Activated CD8-positive, alpha-beta T cell treated with anti-CD3 and anti-CD28 coated beads, Interleukin-2, amount 10 ng/mL, durations not matched to agents 7 days and 5 days (primary cell): ENCODE measurements around the gene INVS. TPM values are rescaled to one million over a fixed set of nuclear protein-coding genes. Genes with fewer than 3 reads are reported as not detected.

Experiments used
- ATAC-seq: fragments of 150-1000 bp; cut with Tn5 transposase; one replicate; pipeline ENCODE4 v1.10.0; 2021; ENCODE audit warnings: moderate library complexity
- CTCF ChIA-PET: fragments of 350-600 bp; sonication (Branson Sonifier 250); formaldehyde crosslinking; loops from one replicate; lab custom pipeline; 2021; ENCODE audit warnings: antibody characterized with exemption; lab: Charles Lee
- POLR2A ChIA-PET: fragments of 350-600 bp; sonication (Branson Sonifier 250); formaldehyde crosslinking; loops from one replicate; lab custom pipeline; 2021; ENCODE audit warnings: antibody characterized with exemption; lab: Charles Lee
- DNase-seq: peaks from one replicate; pipeline ENCODE4 v3.0.0-alpha.2; 2020
- H3K27ac Mint-ChIP-seq: one replicate; pipeline ENCODE4 v1.8.0; 2021; ENCODE audit warnings: mild to moderate bottlenecking, mixed read lengths
- H3K27me3 Mint-ChIP-seq: one replicate; pipeline ENCODE4 v1.8.0; 2021; ENCODE audit warnings: low read depth, mixed read lengths
- H3K36me3 Mint-ChIP-seq: one replicate; pipeline ENCODE4 v1.8.0; 2021; ENCODE audit warnings: low read depth, mixed read lengths
- H3K4me1 Mint-ChIP-seq: one replicate; pipeline ENCODE4 v1.8.0; 2021; ENCODE audit warnings: low read depth, mixed read lengths
- H3K4me3 Mint-ChIP-seq: one replicate; pipeline ENCODE4 v1.8.0; 2021; ENCODE audit warnings: mild to moderate bottlenecking, mixed read lengths
- H3K9me3 Mint-ChIP-seq: one replicate; pipeline ENCODE4 v1.8.0; 2022; ENCODE audit warnings: mixed read lengths; ENCODE audit not compliant: insufficient read depth
- total RNA-seq, 2 experiments: library from RNA; stranded (reverse); gene quantifications; one replicate each; pipeline ENCODE4 v1.2.3, GENCODE V29; 2021

The INVS gene
- total RNA-seq, 2 experiments from 2014 or later: 19.8 to 21.8 TPM

- ATAC-seq (no peak), DNase-seq (no peak)
- no peak overlapping the region for H3K27ac Mint-ChIP-seq
- H3K4me1 Mint-ChIP-seq: peaks cover 4% of the 10 kb centered on the region
- H3K4me3 Mint-ChIP-seq: no peak overlapping the region
- no peaks in the 10 kb centered on the region for H3K27me3 Mint-ChIP-seq
- POLR2A ChIA-PET: no interaction called here
- peaks cover 12% of the 10 kb centered on the region for H3K9me3 Mint-ChIP-seq
- H3K36me3 Mint-ChIP-seq: peaks cover 61% of the 10 kb centered on the region
- CTCF ChIA-PET: interaction anchor here (0.7 kb wide), 1 partner anchor 39 kb away, joined by 3 read pairs; no protein-coding TSS in a partner anchor
Measured at GRCh38 chr9:100286257-100286656, 187.2 kb downstream of the INVS start.

GRCh38 chr9:100287186-100287585, 188.1 kb downstream of the INVS start:
- H3K27ac Mint-ChIP-seq: no peak overlapping the region
- ChIA-PET POLR2A (no interaction called here), CTCF (no interaction called here)
- no peak overlapping the region for H3K4me3 Mint-ChIP-seq
- peaks cover 70% of the 10 kb centered on the region for H3K36me3 Mint-ChIP-seq
- no peaks in the 10 kb centered on the region for H3K27me3 Mint-ChIP-seq
- H3K9me3 Mint-ChIP-seq: peaks cover 12% of the 10 kb centered on the region
- ATAC-seq (no peak), DNase-seq (no peak)
- peaks cover 4% of the 10 kb centered on the region for H3K4me1 Mint-ChIP-seq

DNA sequence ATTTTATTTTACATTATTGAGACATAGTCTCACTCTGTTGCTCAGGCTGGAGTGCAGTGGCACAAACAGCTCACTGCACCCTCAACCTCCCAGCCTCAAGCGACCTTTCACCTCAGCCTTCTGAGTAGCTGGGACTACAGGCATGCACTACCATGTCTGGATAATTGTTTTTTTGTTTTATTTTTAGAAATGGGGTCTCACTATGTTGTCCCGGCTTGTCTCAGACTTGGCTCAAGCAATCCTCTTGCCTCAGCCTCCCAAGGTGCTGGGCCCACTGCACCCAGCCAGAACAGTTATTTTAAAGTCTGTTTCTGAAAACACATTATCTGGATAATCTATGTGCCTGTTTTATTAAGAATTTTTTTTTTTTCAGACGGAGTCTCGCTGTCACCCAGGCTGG, 191.7 kb downstream of the INVS start:
- H3K4me3 Mint-ChIP-seq: no peak overlapping the region
- POLR2A ChIA-PET: no interaction called here
- DNase-seq: no peak
- no peaks in the 10 kb centered on the region for H3K27me3 Mint-ChIP-seq
- H3K4me1 Mint-ChIP-seq: peaks cover 4% of the 10 kb centered on the region
- H3K27ac Mint-ChIP-seq: no peak overlapping the region
- ATAC-seq: no peak
- H3K9me3 Mint-ChIP-seq: peaks cover under 1% of the 10 kb centered on the region
- CTCF ChIA-PET: no interaction called here
- H3K36me3 Mint-ChIP-seq: peaks cover 69% of the 10 kb centered on the region

GRCh38 chr9:100292414-100292813, 193.4 kb downstream of the INVS start:
- H3K27me3 Mint-ChIP-seq: no peaks in the 10 kb centered on the region
- H3K36me3 Mint-ChIP-seq: peaks cover 64% of the 10 kb centered on the region
- POLR2A ChIA-PET: no interaction called here

GRCh38 chr9:100294341-100294740, 195.3 kb downstream of the INVS start:
- Mint-ChIP-seq H3K4me3 (no peak overlapping the region), H3K27me3 (no peaks in the 10 kb centered on the region), H3K9me3 (no peaks in the 10 kb centered on the region), H3K4me1 (no peaks in the 10 kb centered on the region), H3K27ac (no peak overlapping the region), H3K36me3 (peaks cover 55% of the 10 kb centered on the region)
- DNase-seq (no peak), ATAC-seq (no peak)
- POLR2A ChIA-PET: no interaction called here
- CTCF ChIA-PET: no interaction called here

More at GRCh38 chr9:100292414-100292813, 193.4 kb downstream of the INVS start:
- Mint-ChIP-seq H3K27ac (no peak overlapping the region), H3K9me3 (no peaks in the 10 kb centered on the region), H3K4me1 (peaks cover 3% of the 10 kb centered on the region), H3K4me3 (no peak overlapping the region)
- ATAC-seq (no peak), DNase-seq (no peak)
- CTCF ChIA-PET: no interaction called here

DNA sequence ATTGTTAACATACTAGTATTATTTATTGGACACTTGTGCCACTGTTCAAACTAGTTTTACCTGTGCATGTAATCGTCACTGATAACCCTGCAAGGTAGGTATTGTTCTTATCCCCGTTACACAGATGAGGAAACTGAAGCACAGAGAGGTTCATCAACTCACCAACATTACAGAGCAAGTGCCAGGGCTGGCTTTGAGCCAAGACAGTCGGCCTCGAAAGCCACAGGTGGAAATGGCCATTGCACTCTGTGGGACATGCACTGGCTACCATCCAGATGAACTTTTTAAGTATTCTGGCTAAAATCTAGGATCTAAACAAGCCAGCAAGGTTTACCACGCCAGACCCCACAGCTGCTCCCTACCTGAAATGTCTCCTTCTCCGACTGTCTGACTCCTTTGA, 195.8 kb downstream of the INVS start:
- H3K9me3 Mint-ChIP-seq: no peaks in the 10 kb centered on the region
- peaks cover 53% of the 10 kb centered on the region for H3K36me3 Mint-ChIP-seq
- H3K27ac Mint-ChIP-seq: no peak overlapping the region
- no peak for DNase-seq
- H3K4me3 Mint-ChIP-seq: no peak overlapping the region
- CTCF ChIA-PET: no interaction called here
- no peak for ATAC-seq
- H3K27me3 Mint-ChIP-seq: no peaks in the 10 kb centered on the region
- POLR2A ChIA-PET: no interaction called here
- H3K4me1 Mint-ChIP-seq: no peaks in the 10 kb centered on the region

DNA sequence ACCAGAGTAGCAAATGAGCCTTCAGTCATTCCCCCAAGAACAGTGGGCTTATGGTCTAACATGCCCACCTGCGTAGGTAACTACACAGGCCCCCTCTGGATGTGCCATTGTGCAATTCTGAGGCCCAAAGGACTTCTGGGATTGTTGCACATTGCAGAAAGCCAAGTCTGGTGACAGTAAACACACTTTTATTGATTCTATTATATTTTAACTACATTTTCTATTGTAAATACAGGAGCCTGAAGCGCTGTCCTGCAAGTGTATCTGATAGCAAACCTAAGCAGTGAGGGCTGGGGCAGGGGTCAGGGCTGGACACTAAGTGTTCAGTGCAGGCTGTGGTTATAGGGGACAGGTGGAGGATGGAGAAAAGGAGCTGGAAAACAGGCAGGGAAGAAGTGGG, 196.2 kb downstream of the INVS start:
- Mint-ChIP-seq H3K27ac (no peak overlapping the region), H3K9me3 (no peaks in the 10 kb centered on the region), H3K27me3 (no peaks in the 10 kb centered on the region), H3K36me3 (peaks cover 50% of the 10 kb centered on the region), H3K4me1 (no peaks in the 10 kb centered on the region), H3K4me3 (no peak overlapping the region)
- POLR2A ChIA-PET: no interaction called here
- CTCF ChIA-PET: interaction anchor here (1.4 kb wide), 1 partner anchor 29 kb away, joined by 5 read pairs; no protein-coding TSS in a partner anchor
- ATAC-seq: no peak
- no peak for DNase-seq

- ChIA-PET CTCF (interaction anchor here (1.4 kb wide), 1 partner anchor 28 kb away, joined by 5 read pairs; no protein-coding TSS in a partner anchor), POLR2A (no interaction called here)
- no peaks in the 10 kb centered on the region for H3K9me3 Mint-ChIP-seq
- H3K4me1 Mint-ChIP-seq: no peaks in the 10 kb centered on the region
- H3K27me3 Mint-ChIP-seq: no peaks in the 10 kb centered on the region
- peaks cover 52% of the 10 kb centered on the region for H3K36me3 Mint-ChIP-seq
- H3K4me3 Mint-ChIP-seq: no peak overlapping the region
- no peak for ATAC-seq
- no peak for DNase-seq
- H3K27ac Mint-ChIP-seq: no peak overlapping the region
Measured at GRCh38 chr9:100296407-100296806, 197.4 kb downstream of the INVS start.

DNA sequence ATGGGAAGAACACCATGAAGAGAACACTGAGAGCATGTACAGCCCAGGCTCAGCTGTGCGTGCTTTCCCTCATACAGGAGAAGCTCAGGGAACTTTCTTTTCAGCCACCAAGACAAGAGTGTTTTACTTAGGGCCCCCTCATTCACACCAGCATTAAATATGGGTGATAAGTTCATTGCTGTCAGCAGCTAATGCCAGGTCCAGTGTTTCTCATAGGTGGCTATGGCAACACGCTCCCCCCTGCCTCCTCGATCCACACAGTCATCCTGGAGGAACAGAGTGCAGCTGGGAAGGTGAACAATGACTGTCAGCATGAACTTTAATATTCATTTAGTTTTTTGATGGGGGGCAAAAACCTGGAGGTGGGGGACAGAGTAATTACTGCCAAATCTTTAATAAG, 199.3 kb downstream of the INVS start:
- POLR2A ChIA-PET: no interaction called here
- CTCF ChIA-PET: no interaction called here

DNA sequence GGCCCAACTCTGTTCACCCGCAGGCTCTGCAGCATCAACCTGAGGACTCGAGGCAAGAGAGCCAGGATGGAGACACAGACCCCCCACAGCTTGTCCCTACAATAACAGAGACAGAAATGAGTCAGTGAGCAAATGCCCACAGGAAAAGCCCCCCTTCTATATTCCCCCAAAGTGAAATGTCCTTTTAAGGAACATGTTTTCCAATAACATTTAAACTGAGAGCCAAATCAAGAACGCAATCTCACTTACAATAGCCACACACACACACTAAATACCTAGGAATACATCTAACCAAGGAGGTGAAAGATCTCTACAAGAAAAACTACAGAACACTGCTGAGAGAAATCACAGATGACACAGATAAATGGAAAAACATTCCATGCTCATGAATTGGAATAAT, 204.7 kb downstream of the INVS start:
- H3K4me3 Mint-ChIP-seq: no peak overlapping the region
- H3K36me3 Mint-ChIP-seq: peaks cover 66% of the 10 kb centered on the region
- no peaks in the 10 kb centered on the region for H3K9me3 Mint-ChIP-seq
- POLR2A ChIA-PET: no interaction called here
- CTCF ChIA-PET: interaction anchor here (0.6 to 1.4 kb wide), 2 partner anchors 18 to 20 kb away, joined by 3 to 5 read pairs; no protein-coding TSS in a partner anchor
- ATAC-seq (no peak), DNase-seq (no peak)
- no peaks in the 10 kb centered on the region for H3K27me3 Mint-ChIP-seq
- H3K4me1 Mint-ChIP-seq: no peaks in the 10 kb centered on the region
- H3K27ac Mint-ChIP-seq: no peak overlapping the region

More for the DNA sequence above, 199.3 kb downstream of the INVS start:
- no peak for DNase-seq
- Mint-ChIP-seq H3K27me3 (no peaks in the 10 kb centered on the region), H3K27ac (no peak overlapping the region), H3K4me3 (no peak overlapping the region), H3K9me3 (no peaks in the 10 kb centered on the region), H3K4me1 (no peaks in the 10 kb centered on the region), H3K36me3 (peaks cover 48% of the 10 kb centered on the region)
- no peak for ATAC-seq

DNA sequence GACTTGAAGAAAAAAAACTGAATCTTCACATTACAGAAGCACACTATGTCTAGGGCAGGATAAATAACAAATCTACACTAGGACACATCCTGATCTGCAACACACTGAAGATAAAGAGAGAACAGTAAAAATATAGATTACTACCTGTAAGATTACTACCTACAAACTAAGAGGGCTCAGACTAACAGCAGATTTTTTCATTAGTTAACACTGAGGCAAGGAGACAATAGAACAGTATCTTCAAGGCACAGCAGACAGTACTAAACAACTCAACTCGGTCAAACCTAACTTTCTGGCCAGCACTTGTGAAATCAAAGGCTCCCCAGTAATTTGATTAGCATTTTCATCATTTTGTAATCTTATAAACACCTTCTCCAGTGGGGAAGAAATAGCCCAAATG, 207.2 kb downstream of the INVS start:
- H3K9me3 Mint-ChIP-seq: no peaks in the 10 kb centered on the region
- DNase-seq: no peak
- H3K36me3 Mint-ChIP-seq: peaks cover 77% of the 10 kb centered on the region
- POLR2A ChIA-PET: no interaction called here
- ATAC-seq: no peak
- no peak overlapping the region for H3K4me3 Mint-ChIP-seq
- no peaks in the 10 kb centered on the region for H3K27me3 Mint-ChIP-seq
- H3K4me1 Mint-ChIP-seq: no peaks in the 10 kb centered on the region
- H3K27ac Mint-ChIP-seq: no peak overlapping the region
- CTCF ChIA-PET: interaction anchor here (1.3 kb wide), 1 partner anchor 131 kb away, joined by 3 read pairs; no protein-coding TSS in a partner anchor

GRCh38 chr9:100307080-100307479, 208.0 kb downstream of the INVS start:
- POLR2A ChIA-PET: no interaction called here
- Mint-ChIP-seq H3K27me3 (no peaks in the 10 kb centered on the region), H3K27ac (no peak overlapping the region), H3K9me3 (no peaks in the 10 kb centered on the region), H3K4me1 (no peaks in the 10 kb centered on the region), H3K36me3 (peaks cover 78% of the 10 kb centered on the region), H3K4me3 (no peak overlapping the region)
- CTCF ChIA-PET: no interaction called here
- no peak for DNase-seq
- no peak for ATAC-seq
